ENCODE results near the gene GPR151. TPM values are rescaled to one million over a fixed set of nuclear protein-coding genes. Genes with fewer than 3 reads are reported as not detected.

GPR151 gene
- total and polyA plus RNA-seq, 2 of the 8 experiments (the other 6 are each of a cell fraction or from before 2014, with no cell fraction given) = 0.03 TPM; not detected in 1

DNA sequence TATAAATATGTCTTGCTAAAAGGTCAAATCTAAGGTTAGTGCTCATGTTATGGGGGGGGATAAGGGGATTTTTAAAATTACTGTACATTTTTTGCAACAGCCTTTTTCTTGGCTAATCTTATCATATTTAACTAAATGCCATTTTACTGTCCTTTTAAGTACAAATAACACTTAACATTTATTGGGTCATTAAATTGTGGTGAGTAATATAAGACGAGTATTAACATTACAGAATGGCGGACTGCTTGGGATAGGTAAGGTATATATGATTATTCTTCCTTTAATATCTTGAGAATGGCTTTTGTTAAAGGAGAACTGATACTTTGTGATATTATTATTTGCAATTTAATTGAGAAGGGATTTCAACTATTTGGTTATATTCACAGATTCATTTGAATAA lies 33.2 kb downstream of the GPR151 start:
- H4K8ac ChIP-seq (ENCODE audit: extremely low read depth, insufficient read depth, low read length) = no peak overlapping the region; the same call in 1 of the 2 replicates
- 96% methylated on average over 2 of the region's 2 CpGs; no CpG with 5 or more reads in 1 of the 2 experiments for WGBS, 2 experiments (ENCODE audit: extremely low coverage in 1 of 2, insufficient coverage in 1 of 2, insufficient read length in 1 of 2, insufficient replicate concordance in 2 of 2, low coverage in 1 of 2, low lambda C conversion rate in 2 of 2, missing lambda C conversion rate in 1 of 2)
- POLR2A ChIA-PET (ENCODE audit: partially characterized antibody) = no interaction called here
- DNase-seq (ENCODE audit: low read depth in 1 of 2, low spot score in 2 of 2) (no peak), FAIRE-seq (no peak)
- CTCF ChIA-PET (ENCODE audit: partially characterized antibody) = no interaction called here
- H4K91ac ChIP-seq (replicated peaks; ENCODE audit: insufficient read length, low read length) = no peak overlapping the region
- no peaks in the 10 kb centered on the region for H3K79me2 ChIP-seq (ENCODE audit: control insufficient read depth in 1 of 2, insufficient read depth in 2 of 2, low read length in 2 of 2)
- H3K79me1 ChIP-seq (ENCODE audit: low read depth, low read length) = no peaks in the 10 kb centered on the region
- no peak overlapping the region for H2BK20ac ChIP-seq (ENCODE audit: low read length)
- no peak overlapping the region for H2BK12ac ChIP-seq (ENCODE audit: low read depth, low read length)
- no peaks in the 10 kb centered on the region for H3K23me2 ChIP-seq (ENCODE audit: low read depth, low read length)
- H3K56ac ChIP-seq (replicated peaks; ENCODE audit: insufficient read length, low read depth, low read length) = no peak overlapping the region
- no peak overlapping the region for H3K4me2 ChIP-seq (ENCODE audit: insufficient read depth in 1 of 2, low read depth in 2 of 2, low read length in 2 of 2)
- H3K9me3 ChIP-seq (ENCODE audit: insufficient read depth in 2 of 2, low read depth in 1 of 2, low read length in 1 of 2) = no peaks in the 10 kb centered on the region
- no peak overlapping the region for H3K18ac ChIP-seq (ENCODE audit: extremely low read depth, low read length)
- no peak overlapping the region for H2BK120ac ChIP-seq (replicated peaks; ENCODE audit: low read depth, low read length)
- H2BK5ac ChIP-seq (ENCODE audit: low read depth, low read length) = no peak overlapping the region
- H2AK5ac ChIP-seq (ENCODE audit: low read depth, low read length) = no peak overlapping the region
- no peak overlapping the region for H4K5ac ChIP-seq (ENCODE audit: insufficient read length, low read depth, low read length)
- H4K20me1 ChIP-seq (replicated peaks in 1 of 2; ENCODE audit: control insufficient read depth in 1 of 2, insufficient read depth in 2 of 2, low read length in 2 of 2) = peaks cover 2 to 4% of the 10 kb centered on the region in 2 experiments
- H3K4me3 ChIP-seq (ENCODE audit: extremely low read depth in 1 of 4, insufficient read depth in 2 of 4, low read depth in 3 of 4, low read length in 4 of 4) = no peak overlapping the region
- no peak overlapping the region for H3K23ac ChIP-seq (ENCODE audit: insufficient read length)
- H3K27ac ChIP-seq (ENCODE audit: low read depth, low read length) = no peak overlapping the region
- peaks cover 2 to 79% (median 42%) of the 10 kb centered on the region in 4 experiments; a peak in 7 of 8 replicates for H3K36me3 ChIP-seq (ENCODE audit: control insufficient read depth in 2 of 4, insufficient read depth in 4 of 4, low read length in 3 of 4)
- H3K9ac ChIP-seq (replicated peaks in 1 of 4; ENCODE audit: extremely low read depth in 1 of 4, low read depth in 3 of 4, low read length in 3 of 4) = no peak overlapping the region
- H3K4me1 ChIP-seq (replicated peaks in 1 of 4; ENCODE audit: control insufficient read depth in 3 of 4, insufficient read depth in 4 of 4, low read length in 3 of 4) = no peaks in the 10 kb centered on the region
- no peak overlapping the region for H2AFZ ChIP-seq (ENCODE audit: low read length)
- H3K4ac ChIP-seq (replicated peaks; ENCODE audit: insufficient read length, low read depth, low read length) = no peak overlapping the region
- H3K14ac ChIP-seq (ENCODE audit: insufficient read length) = no peak overlapping the region
- no peak overlapping the region for H2BK15ac ChIP-seq (ENCODE audit: low read length)
- no peaks in the 10 kb centered on the region for H3K27me3 ChIP-seq (replicated peaks in 1 of 4; ENCODE audit: control insufficient read depth in 3 of 4, extremely low read depth in 1 of 4, insufficient read depth in 3 of 4, low read length in 3 of 4)
- TF ChIP-seq TEAD4 (IDR thresholded peaks at IDR 0.05; ENCODE audit: low read depth, low read length) = no peak
- TF ChIP-seq, protein P1, sequence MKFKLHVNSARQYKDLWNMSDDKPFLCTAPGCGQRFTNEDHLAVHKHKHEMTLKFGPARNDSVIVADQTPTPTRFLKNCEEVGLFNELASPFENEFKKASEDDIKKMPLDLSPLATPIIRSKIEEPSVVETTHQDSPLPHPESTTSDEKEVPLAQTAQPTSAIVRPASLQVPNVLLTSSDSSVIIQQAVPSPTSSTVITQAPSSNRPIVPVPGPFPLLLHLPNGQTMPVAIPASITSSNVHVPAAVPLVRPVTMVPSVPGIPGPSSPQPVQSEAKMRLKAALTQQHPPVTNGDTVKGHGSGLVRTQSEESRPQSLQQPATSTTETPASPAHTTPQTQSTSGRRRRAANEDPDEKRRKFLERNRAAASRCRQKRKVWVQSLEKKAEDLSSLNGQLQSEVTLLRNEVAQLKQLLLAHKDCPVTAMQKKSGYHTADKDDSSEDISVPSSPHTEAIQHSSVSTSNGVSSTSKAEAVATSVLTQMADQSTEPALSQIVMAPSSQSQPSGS (IDR thresholded peaks at IDR 0.05; ENCODE audit: low read length) = no peak
- no peak for TF ChIP-seq NRF1 (IDR thresholded peaks at IDR 0.05; ENCODE audit: low read depth, low read length)
- no peak for TF ChIP-seq RFX5 (IDR thresholded peaks at IDR 0.05; ENCODE audit: borderline replicate concordance, low read depth, low read length)
- TF ChIP-seq, protein P2, sequence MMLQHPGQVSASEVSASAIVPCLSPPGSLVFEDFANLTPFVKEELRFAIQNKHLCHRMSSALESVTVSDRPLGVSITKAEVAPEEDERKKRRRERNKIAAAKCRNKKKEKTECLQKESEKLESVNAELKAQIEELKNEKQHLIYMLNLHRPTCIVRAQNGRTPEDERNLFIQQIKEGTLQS (IDR thresholded peaks at IDR 0.05; ENCODE audit: insufficient read depth, low read depth, low read length) = no peak
- TF ChIP-seq NANOG (IDR thresholded peaks at IDR 0.05; ENCODE audit: insufficient read depth, low read depth, low read length, poor library complexity, severe bottlenecking) = no peak
- no peak for TF ChIP-seq EP300 (IDR thresholded peaks at IDR 0.05; ENCODE audit: borderline replicate concordance in 1 of 2, low read depth in 2 of 2, low read length in 2 of 2)
- TF ChIP-seq MAFK (IDR thresholded peaks at IDR 0.05; ENCODE audit: low read depth, low read length) = no peak
- no peak for TF ChIP-seq GABPA (IDR thresholded peaks at IDR 0.05; ENCODE audit: borderline replicate concordance, insufficient read depth, low read length)
- TF ChIP-seq, protein P3, sequence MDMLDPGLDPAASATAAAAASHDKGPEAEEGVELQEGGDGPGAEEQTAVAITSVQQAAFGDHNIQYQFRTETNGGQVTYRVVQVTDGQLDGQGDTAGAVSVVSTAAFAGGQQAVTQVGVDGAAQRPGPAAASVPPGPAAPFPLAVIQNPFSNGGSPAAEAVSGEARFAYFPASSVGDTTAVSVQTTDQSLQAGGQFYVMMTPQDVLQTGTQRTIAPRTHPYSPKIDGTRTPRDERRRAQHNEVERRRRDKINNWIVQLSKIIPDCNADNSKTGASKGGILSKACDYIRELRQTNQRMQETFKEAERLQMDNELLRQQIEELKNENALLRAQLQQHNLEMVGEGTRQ (IDR thresholded peaks at IDR 0.05; ENCODE audit: low read length) = no peak
